ENCODE measurements around the gene TRIM62. TPM values are rescaled to one million over a fixed set of nuclear protein-coding genes. Genes with fewer than 3 reads are reported as not detected.
A peak's percentile ranks its signal among the peaks of the same experiment; 100 is the strongest.

Gene TRIM62
- total RNA-seq, 6 donors from 2014 or later = 3.8 to 16.8 (median 5.5) TPM

DNA sequence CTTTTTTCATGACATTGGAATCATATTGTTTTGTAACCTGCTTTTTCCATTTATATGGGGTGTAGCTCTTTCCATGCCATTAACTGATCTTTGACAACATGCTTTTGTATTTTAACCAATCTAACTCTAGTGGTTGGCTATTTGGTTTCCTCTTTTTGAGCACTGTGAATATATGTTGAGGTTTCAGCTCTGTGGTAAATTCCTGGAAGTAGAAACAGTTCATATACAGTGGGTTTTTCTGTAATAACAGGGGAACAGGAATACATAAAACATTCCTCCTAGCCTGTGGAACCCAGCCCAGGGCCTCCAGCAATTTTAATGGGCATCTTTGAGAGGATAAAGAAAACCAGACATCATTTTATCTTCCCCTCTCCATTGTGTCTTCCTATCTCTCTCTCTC, 83.5 kb downstream of the TRIM62 start:
- Histone ChIP-seq H3K4me3 (no peak overlapping the region), H3K27me3 (no peaks in the 10 kb centered on the region), H3K9me3 (no peaks in the 10 kb centered on the region), H3K36me3 (no peaks in the 10 kb centered on the region), H3K4me1 (peaks cover 2 to 10% (median 5%) of the 10 kb centered on the region in 4 donors), H3K27ac (peak overlapping the region in 1 of 4 donors; percentile 55)
- TF ChIP-seq EP300 (IDR thresholded peaks at IDR 0.05) = no peak
- TF ChIP-seq POLR2A (IDR thresholded peaks at IDR 0.05) = no peak
- no peak for TF ChIP-seq POLR2AphosphoS5 (IDR thresholded peaks at IDR 0.05)
- TF ChIP-seq, protein P1, sequence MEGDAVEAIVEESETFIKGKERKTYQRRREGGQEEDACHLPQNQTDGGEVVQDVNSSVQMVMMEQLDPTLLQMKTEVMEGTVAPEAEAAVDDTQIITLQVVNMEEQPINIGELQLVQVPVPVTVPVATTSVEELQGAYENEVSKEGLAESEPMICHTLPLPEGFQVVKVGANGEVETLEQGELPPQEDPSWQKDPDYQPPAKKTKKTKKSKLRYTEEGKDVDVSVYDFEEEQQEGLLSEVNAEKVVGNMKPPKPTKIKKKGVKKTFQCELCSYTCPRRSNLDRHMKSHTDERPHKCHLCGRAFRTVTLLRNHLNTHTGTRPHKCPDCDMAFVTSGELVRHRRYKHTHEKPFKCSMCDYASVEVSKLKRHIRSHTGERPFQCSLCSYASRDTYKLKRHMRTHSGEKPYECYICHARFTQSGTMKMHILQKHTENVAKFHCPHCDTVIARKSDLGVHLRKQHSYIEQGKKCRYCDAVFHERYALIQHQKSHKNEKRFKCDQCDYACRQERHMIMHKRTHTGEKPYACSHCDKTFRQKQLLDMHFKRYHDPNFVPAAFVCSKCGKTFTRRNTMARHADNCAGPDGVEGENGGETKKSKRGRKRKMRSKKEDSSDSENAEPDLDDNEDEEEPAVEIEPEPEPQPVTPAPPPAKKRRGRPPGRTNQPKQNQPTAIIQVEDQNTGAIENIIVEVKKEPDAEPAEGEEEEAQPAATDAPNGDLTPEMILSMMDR (IDR thresholded peaks at IDR 0.05) = no peak
- no peak for DNase-seq
- ATAC-seq (ENCODE audit: low FRiP score in 2 of 2) = no peak

DNA sequence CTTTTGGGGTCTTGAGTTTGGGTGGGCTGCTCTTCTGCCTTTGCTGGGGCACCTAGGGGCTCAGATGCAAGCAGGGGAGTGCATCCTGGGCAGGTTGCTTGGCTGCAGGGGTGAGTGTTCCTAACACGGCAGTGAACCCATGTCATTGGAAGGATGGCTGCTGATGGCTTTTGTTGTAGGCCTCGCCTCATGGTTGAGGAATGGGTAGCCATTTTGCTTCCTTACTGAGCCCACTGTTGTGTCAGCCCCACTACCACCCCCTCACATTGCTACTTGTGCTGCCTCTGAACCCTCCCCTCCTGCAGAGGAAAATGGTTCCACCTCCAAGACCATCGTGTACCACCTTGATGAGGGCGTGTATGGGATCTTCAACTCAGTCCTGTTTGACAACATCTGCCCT, 84.1 kb downstream of the TRIM62 start:
- no peaks in the 10 kb centered on the region for H3K27me3 ChIP-seq
- H3K36me3 ChIP-seq = no peaks in the 10 kb centered on the region
- DNase-seq = no peak
- no peak for TF ChIP-seq EP300 (IDR thresholded peaks at IDR 0.05)
- TF ChIP-seq, protein P1 (IDR thresholded peaks at IDR 0.05) = no peak
- no peak for TF ChIP-seq POLR2A (IDR thresholded peaks at IDR 0.05)
- no peak for TF ChIP-seq POLR2AphosphoS5 (IDR thresholded peaks at IDR 0.05)
- ATAC-seq (ENCODE audit: low FRiP score in 2 of 2) = no peak
- WGBS, 2 donors = 91 to 96% methylated on average over 4 of the region's 4 CpGs
- no peak overlapping the region for H3K27ac ChIP-seq
- H3K9me3 ChIP-seq = no peaks in the 10 kb centered on the region
- no peak overlapping the region for H3K4me3 ChIP-seq
- H3K4me1 ChIP-seq = peaks cover 2 to 10% (median 5%) of the 10 kb centered on the region in 4 donors

DNA sequence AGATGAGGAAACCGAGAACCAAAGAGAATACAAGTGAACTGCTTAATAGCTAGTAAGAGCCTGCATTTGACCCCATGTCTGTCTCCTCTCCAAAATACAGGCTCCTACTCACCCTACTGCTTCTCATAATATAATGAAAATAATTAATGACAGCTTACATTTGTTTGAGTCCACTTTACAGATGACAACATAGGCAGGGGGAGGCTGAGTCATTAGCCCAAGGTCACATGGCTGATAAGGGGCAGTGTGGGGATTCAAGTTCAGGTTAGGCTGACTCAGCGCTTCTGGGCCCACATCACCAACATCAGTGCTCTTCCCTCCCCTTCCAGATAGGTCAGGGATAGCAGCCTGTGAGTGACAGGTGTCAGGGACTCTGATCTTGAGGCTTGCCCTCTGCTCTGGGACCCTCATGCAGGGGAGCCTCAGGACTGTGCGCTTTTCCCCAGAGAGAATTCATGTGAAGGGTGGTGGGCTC, 84.7 kb downstream of the TRIM62 start:
- no peaks in the 10 kb centered on the region for H3K27me3 ChIP-seq
- peaks cover 2 to 10% (median 5%) of the 10 kb centered on the region in 4 donors for H3K4me1 ChIP-seq
- H3K36me3 ChIP-seq = no peaks in the 10 kb centered on the region
- ATAC-seq (ENCODE audit: low FRiP score in 2 of 2) (no peak), DNase-seq (no peak)
- no peaks in the 10 kb centered on the region for H3K9me3 ChIP-seq
- TF ChIP-seq EP300 (IDR thresholded peaks at IDR 0.05) = no peak
- no peak for TF ChIP-seq POLR2AphosphoS5 (IDR thresholded peaks at IDR 0.05)
- no peak for TF ChIP-seq POLR2A (IDR thresholded peaks at IDR 0.05)
- TF ChIP-seq, protein P1 (IDR thresholded peaks at IDR 0.05) = no peak
- H3K27ac ChIP-seq = no peak overlapping the region
- WGBS, 2 donors = 91 to 95% methylated on average over 2 to 3 of the region's 3 CpGs
- no peak overlapping the region for H3K4me3 ChIP-seq

DNA sequence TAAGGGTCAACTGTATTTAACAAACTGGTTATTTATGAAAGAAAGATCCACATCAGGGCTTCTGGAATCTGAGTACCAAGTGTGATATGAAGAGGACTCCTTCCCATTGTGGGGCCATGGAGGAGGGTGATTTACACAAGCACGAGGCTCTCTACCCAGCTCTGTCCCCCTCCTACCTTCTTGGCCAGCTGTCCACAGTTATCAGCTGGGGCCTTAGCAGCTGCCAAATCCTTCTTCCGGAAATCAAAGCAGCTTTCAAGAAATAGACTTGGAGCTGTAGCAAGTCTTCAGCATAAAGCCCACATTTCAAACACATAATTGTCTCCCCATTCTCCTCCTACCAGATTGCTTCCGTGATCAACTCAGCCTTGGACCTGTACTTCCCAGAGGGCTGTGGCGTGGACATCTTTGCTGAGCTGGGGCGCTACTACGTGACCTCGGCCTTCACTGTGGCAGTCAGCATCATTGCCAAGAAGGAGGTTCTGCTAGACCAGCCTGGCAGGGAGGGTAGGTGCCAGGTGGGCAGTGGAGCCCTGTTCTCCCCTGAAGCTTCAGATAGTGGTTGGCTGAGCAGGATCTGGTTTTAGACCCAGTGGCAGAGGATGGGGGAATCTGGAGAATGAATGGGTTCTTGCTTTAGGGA, 85.4 kb downstream of the TRIM62 start:
- Histone ChIP-seq H3K36me3 (no peaks in the 10 kb centered on the region), H3K27ac (no peak overlapping the region), H3K4me3 (no peak overlapping the region), H3K9me3 (no peaks in the 10 kb centered on the region), H3K27me3 (no peaks in the 10 kb centered on the region), H3K4me1 (peaks cover 2 to 10% (median 5%) of the 10 kb centered on the region in 4 donors)
- DNase-seq = no peak
- ATAC-seq (ENCODE audit: low FRiP score in 2 of 2) = no peak
- 82 to 85% methylated on average over 7 of the region's 7 CpGs for WGBS, 2 donors
- TF ChIP-seq POLR2A (IDR thresholded peaks at IDR 0.05) (no peak), POLR2AphosphoS5 (IDR thresholded peaks at IDR 0.05) (no peak), EP300 (IDR thresholded peaks at IDR 0.05) (no peak)
- TF ChIP-seq, protein P1 (IDR thresholded peaks at IDR 0.05) = no peak

Other genes starting within 250 kb of the TRIM62 start
- gene RNF19B, start 217.2 kb downstream of the TRIM62 start, total RNA-seq = 10 to 100 TPM; 28.7 to 44.5 (median 37.4) TPM
- 100 to 1,000 TPM in 5 of 6 donors, 10 to 100 TPM in 1; 90.1 to 123 (median 115) TPM for gene AK2, start 145.2 kb downstream of the TRIM62 start, total RNA-seq
- gene AZIN2, start 100.9 kb downstream of the TRIM62 start, total RNA-seq = 1 to 10 TPM; 1.5 to 4.8 (median 2.8) TPM
- gene ZNF362, start 74.4 kb upstream of the TRIM62 start, total RNA-seq = 10 to 100 TPM; 14.9 to 41.0 (median 21.3) TPM
- under 1 TPM in 2 of 6 donors, not detected in 4; 0.79 to 0.91 TPM for gene A3GALT2, start 139.1 kb upstream of the TRIM62 start, total RNA-seq
- gene PHC2, start 249.1 kb upstream of the TRIM62 start, total RNA-seq = 100 to 1,000 TPM; 103 to 173 (median 129) TPM